OCI-LY3 (cell line): ENCODE data around the gene FBXL20.
"Not testable (repeated sequence)": the region's sequence is repeated elsewhere in the genome, so short reads cannot be mapped to it uniquely, and the experiment has no call there.

ENCODE experiments used
- H2AFZ ChIP-seq: fragments of 200-600, 300-600 bp; shearing (Covaris generic); 2 replicates; pipeline ENCODE4 v1.6.0; 2014; ENCODE audit warnings: antibody characterized with exemption, low read depth, low read length
- H3K27ac ChIP-seq: fragments of 200-600, 300-600 bp; sonication (generic); 2 replicates; pipeline ENCODE4 v1.5.1; 2014; ENCODE audit warnings: mild to moderate bottlenecking, low read length, moderate library complexity, mixed read lengths
- H3K27me3 ChIP-seq: fragments of 200-600, 300-600 bp; sonication (generic); 2 replicates; pipeline ENCODE4 v1.6.1; 2014; ENCODE audit warnings: low read depth, low read length, mixed read lengths
- H3K36me3 ChIP-seq: fragments of 200-600, 300-600 bp; sonication (generic); replicated peaks from 2 replicates; pipeline ENCODE3; 2014; ENCODE audit warnings: low read depth, low read length, mixed read lengths
- H3K4me1 ChIP-seq: fragments of 300-600, 200-600 bp; sonication (generic); 2 replicates; pipeline ENCODE4 v1.6.1; 2014; ENCODE audit warnings: low read length, mixed read lengths
- H3K4me2 ChIP-seq: fragments of 200-600, 300-600 bp; sonication (generic); 2 replicates; pipeline ENCODE4 v1.6.1; 2014; ENCODE audit warnings: low read length, mixed read lengths
- H3K4me3 ChIP-seq: fragments of 300-600, 200-600 bp; sonication (generic); 2 replicates; pipeline ENCODE4 v1.5.1; 2014; ENCODE audit warnings: antibody characterized with exemption, mild to moderate bottlenecking, low read length, moderate library complexity
- H3K79me2 ChIP-seq: fragments of 300-600, 200-600 bp; shearing (Covaris generic); 2 replicates; pipeline ENCODE4 v1.6.1; 2014; ENCODE audit warnings: mild to moderate bottlenecking, low read length, mixed read lengths
- H3K9ac ChIP-seq: fragments of 300-600, 200-600 bp; shearing (Covaris generic); 2 replicates; pipeline ENCODE4 v1.6.0; 2014; ENCODE audit warnings: mild to moderate bottlenecking, low read length, moderate library complexity
- H3K9me3 ChIP-seq: fragments of 200-600, 300-600 bp; shearing (Covaris generic); 2 replicates; pipeline ENCODE4 v1.6.1; 2014; ENCODE audit warnings: low read length, mixed read lengths; ENCODE audit not compliant: insufficient read depth
- H4K20me1 ChIP-seq: fragments of 200-600, 300-600 bp; sonication (generic); 2 replicates; pipeline ENCODE4 v1.6.1; 2016; ENCODE audit warnings: low read length, mixed read lengths; ENCODE audit not compliant: insufficient read depth
- CTCF ChIP-seq: fragments of 200-600, 300-600 bp; sonication (generic); IDR thresholded peaks from 2 replicates; pipeline ENCODE4 v1.5.1; 2014; ENCODE audit warnings: antibody characterized with exemption, low read length, low read depth
- EZH2phosphoT487 ChIP-seq: fragments of 200-600 bp; shearing (Covaris generic); IDR thresholded peaks from 2 replicates; pipeline ENCODE4 v1.6.1; 2018; ENCODE audit warnings: antibody characterized with exemption, mixed run types, low read depth

FBXL20 gene

GRCh38 chr17:39261286-39261685 lies 140.1 kb downstream of the FBXL20 start:
- Histone ChIP-seq H4K20me1 (no peaks in the 10 kb centered on the region), H3K27me3 (no peaks in the 10 kb centered on the region), H3K9me3 (no peaks in the 10 kb centered on the region), H3K9ac (no peak overlapping the region), H3K4me1 (peaks cover 17% of the 10 kb centered on the region), H2AFZ (no peak overlapping the region), H3K4me2 (peak overlapping the region; percentile 50), H3K4me3 (0 out of 2 replicates have a peak overlapping the region, but pooled peaks have one; percentile 2), H3K27ac (peak overlapping the region; percentile 59), H3K79me2 (no peaks in the 10 kb centered on the region), H3K36me3 (peaks cover 7% of the 10 kb centered on the region)
- no peak for TF ChIP-seq EZH2phosphoT487
- peak; percentile 59 for TF ChIP-seq CTCF

GRCh38 chr17:39252788-39253460 lies 148.5 kb downstream of the FBXL20 start:
- H2AFZ ChIP-seq, result no peak overlapping the region
- no peaks in the 10 kb centered on the region for H3K4me1 ChIP-seq
- H3K79me2 ChIP-seq, result no peaks in the 10 kb centered on the region
- TF ChIP-seq CTCF (no peak), EZH2phosphoT487 (no peak)
- H3K9me3 ChIP-seq, result no peaks in the 10 kb centered on the region
- no peak overlapping the region for H3K4me2 ChIP-seq
- no peak overlapping the region for H3K9ac ChIP-seq
- H3K36me3 ChIP-seq, result no peaks in the 10 kb centered on the region
- no peaks in the 10 kb centered on the region for H4K20me1 ChIP-seq
- no peak overlapping the region for H3K4me3 ChIP-seq
- H3K27ac ChIP-seq, result no peak overlapping the region
- H3K27me3 ChIP-seq, result no peaks in the 10 kb centered on the region

GRCh38 chr17:39251997-39252396 lies 149.4 kb downstream of the FBXL20 start:
- H2AFZ ChIP-seq, result no peak overlapping the region

GRCh38 chr17:39250076-39250475 lies 151.3 kb downstream of the FBXL20 start:
- not testable (repeated sequence) for H3K9ac ChIP-seq, H3K4me1 ChIP-seq, H3K27ac ChIP-seq, H3K9me3 ChIP-seq, H4K20me1 ChIP-seq, H3K4me3 ChIP-seq, H3K36me3 ChIP-seq, H3K27me3 ChIP-seq, H2AFZ ChIP-seq, H3K79me2 ChIP-seq, H3K4me2 ChIP-seq

More at GRCh38 chr17:39251997-39252396, 149.4 kb downstream of the FBXL20 start:
- H3K79me2 ChIP-seq, result no peaks in the 10 kb centered on the region
- TF ChIP-seq CTCF (no peak), EZH2phosphoT487 (no peak)
- H3K27ac ChIP-seq, result no peak overlapping the region
- no peaks in the 10 kb centered on the region for H3K9me3 ChIP-seq
- H4K20me1 ChIP-seq, result no peaks in the 10 kb centered on the region
- no peaks in the 10 kb centered on the region for H3K27me3 ChIP-seq
- H3K9ac ChIP-seq, result no peak overlapping the region
- H3K4me1 ChIP-seq, result no peaks in the 10 kb centered on the region
- H3K36me3 ChIP-seq, result no peaks in the 10 kb centered on the region
- no peak overlapping the region for H3K4me2 ChIP-seq
- H3K4me3 ChIP-seq, result no peak overlapping the region
